Measurements from ENCODE around the gene SNX25.

DNA sequence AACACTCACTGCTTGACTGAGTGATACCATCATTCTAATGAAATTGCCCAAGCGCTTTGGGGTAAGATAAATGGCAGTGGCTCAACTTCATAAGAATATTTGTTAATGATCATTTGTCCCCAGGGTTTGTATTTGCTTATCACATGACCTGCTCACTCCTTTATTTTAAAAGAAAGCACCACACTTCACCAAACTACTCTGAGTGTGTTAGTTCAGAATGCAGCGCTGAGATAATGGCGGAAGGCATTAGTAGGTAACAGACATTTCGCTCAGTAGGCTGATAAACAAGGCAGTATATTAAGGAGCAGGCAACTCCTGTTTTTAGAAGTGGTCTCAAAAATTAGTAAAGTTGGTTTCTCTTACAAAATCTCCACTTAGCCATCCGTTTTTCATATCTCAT, 1.6 kb downstream of the SNX25 start:
- TF ChIP-seq ZNF565 (CRISPR knock-in tag; conservative IDR thresholded peaks at IDR 0.05; ENCODE audit: low read depth), result no peak
- TF ChIP-seq, protein P1, sequence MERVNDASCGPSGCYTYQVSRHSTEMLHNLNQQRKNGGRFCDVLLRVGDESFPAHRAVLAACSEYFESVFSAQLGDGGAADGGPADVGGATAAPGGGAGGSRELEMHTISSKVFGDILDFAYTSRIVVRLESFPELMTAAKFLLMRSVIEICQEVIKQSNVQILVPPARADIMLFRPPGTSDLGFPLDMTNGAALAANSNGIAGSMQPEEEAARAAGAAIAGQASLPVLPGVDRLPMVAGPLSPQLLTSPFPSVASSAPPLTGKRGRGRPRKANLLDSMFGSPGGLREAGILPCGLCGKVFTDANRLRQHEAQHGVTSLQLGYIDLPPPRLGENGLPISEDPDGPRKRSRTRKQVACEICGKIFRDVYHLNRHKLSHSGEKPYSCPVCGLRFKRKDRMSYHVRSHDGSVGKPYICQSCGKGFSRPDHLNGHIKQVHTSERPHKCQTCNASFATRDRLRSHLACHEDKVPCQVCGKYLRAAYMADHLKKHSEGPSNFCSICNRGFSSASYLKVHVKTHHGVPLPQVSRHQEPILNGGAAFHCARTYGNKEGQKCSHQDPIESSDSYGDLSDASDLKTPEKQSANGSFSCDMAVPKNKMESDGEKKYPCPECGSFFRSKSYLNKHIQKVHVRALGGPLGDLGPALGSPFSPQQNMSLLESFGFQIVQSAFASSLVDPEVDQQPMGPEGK (CRISPR knock-in tag; IDR thresholded peaks at IDR 0.05; ENCODE audit: borderline replicate concordance), result no peak
- no peak for TF ChIP-seq ZC3H10 (CRISPR knock-in tag; IDR thresholded peaks at IDR 0.05)
- TF ChIP-seq, protein P2, sequence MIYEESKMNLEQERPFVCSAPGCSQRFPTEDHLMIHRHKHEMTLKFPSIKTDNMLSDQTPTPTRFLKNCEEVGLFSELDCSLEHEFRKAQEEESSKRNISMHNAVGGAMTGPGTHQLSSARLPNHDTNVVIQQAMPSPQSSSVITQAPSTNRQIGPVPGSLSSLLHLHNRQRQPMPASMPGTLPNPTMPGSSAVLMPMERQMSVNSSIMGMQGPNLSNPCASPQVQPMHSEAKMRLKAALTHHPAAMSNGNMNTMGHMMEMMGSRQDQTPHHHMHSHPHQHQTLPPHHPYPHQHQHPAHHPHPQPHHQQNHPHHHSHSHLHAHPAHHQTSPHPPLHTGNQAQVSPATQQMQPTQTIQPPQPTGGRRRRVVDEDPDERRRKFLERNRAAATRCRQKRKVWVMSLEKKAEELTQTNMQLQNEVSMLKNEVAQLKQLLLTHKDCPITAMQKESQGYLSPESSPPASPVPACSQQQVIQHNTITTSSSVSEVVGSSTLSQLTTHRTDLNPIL (CRISPR knock-in tag; IDR thresholded peaks at IDR 0.05; ENCODE audit: low read depth), result no peak
- no peak for TF ChIP-seq ZFP30 (CRISPR knock-in tag; IDR thresholded peaks at IDR 0.05)
- TF ChIP-seq POU6F1 (CRISPR knock-in tag; IDR thresholded peaks at IDR 0.05; ENCODE audit: borderline replicate concordance, low read depth), result no peak
- TF ChIP-seq GLIS3 (CRISPR knock-in tag; IDR thresholded peaks at IDR 0.05), result no peak
- TF ChIP-seq SNAI2 (CRISPR knock-in tag; IDR thresholded peaks at IDR 0.05), result no peak
- no peak for TF ChIP-seq ZFP3 (CRISPR knock-in tag; IDR thresholded peaks at IDR 0.05)
- TF ChIP-seq ARNTL (CRISPR knock-in tag; IDR thresholded peaks at IDR 0.05; ENCODE audit: borderline replicate concordance, low read depth), result no peak
- no peak for TF ChIP-seq OSR1 (CRISPR knock-in tag; IDR thresholded peaks at IDR 0.05)
- no peak for TF ChIP-seq TOX (CRISPR knock-in tag; IDR thresholded peaks at IDR 0.05; ENCODE audit: borderline replicate concordance)
